GM10248 (cell line): ENCODE data around the gene FANCC.

Experiments
- CTCF ChIA-PET: fragments of 300-600 bp; sonication (Branson Sonifier 250); formaldehyde crosslinking; extraction: SDS; loops from one replicate; lab custom pipeline; 2021; ENCODE audit warnings: antibody characterized with exemption; lab: Yijun Ruan, JAX
- POLR2A ChIA-PET: fragments of 350-650 bp; sonication (Branson Sonifier 250); formaldehyde crosslinking; extraction: SDS; loops from one replicate; lab custom pipeline; 2020; ENCODE audit warnings: antibody characterized with exemption; lab: Yijun Ruan, JAX
- DNase-seq: peaks from one replicate; pipeline ENCODE4 v3.0.0; 2012; ENCODE audit errors: extremely low spot score
- CTCF ChIP-seq: IDR thresholded peaks from 2 replicates; pipeline ENCODE4 v1.5.1; 2012; ENCODE audit warnings: mild to moderate bottlenecking, low read depth; ENCODE audit errors: extremely low read depth, missing control alignments, control extremely low read depth

Gene FANCC

DNA sequence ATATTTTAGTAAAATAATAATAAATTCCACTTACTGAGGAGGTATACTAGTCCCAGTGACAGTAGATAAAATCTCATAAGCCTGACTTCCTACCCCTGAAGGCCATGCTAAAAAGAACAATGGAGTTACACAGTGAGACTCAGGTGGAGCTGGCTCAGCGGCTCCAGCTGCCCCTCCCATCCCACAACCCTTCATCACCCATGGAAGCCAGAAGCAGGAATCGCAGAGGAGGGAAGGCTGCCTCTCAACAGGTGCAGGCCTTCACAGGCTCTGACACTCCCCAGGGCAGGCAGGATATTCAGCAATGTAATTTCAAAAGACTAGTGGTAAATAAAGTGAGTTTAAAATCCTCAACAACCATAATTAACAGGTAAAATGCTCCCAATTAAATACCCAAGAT is 67.5 kb downstream of the FANCC start:
- no peak for DNase-seq
- CTCF ChIA-PET = interaction anchor here (1.1 to 1.4 kb wide), 2 partner anchors 69 to 82 kb away, joined by 3 to 4 read pairs; no protein-coding TSS in a partner anchor
- no peak for TF ChIP-seq CTCF
- POLR2A ChIA-PET = no interaction called here

DNA sequence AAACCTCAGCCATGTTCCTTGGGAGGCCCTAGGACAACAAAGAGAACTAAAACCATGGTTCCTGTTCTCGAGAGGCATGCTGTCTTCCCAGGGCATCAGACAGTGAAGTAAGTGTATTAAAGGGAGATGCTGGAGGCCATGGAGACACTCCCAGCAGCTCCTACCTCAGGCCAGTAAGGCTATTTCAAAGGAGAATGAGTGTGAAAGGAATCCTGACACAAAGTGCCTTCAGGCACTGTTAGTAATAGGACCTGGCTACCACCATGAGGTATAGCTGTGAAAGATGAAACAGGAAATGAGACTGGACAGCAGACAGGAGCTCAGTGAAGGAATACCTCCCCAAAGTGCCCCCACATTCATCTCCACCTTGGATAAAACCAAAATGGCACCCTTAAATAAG is 71.0 kb downstream of the FANCC start:
- no peak for TF ChIP-seq CTCF
- POLR2A ChIA-PET = interaction anchor here (0.6 kb wide), 1 partner anchor 394 kb away, joined by 3 read pairs; no protein-coding TSS in a partner anchor
- CTCF ChIA-PET = interaction anchor here (1.3 kb wide), 1 partner anchor 565 kb away, joined by 3 read pairs; no protein-coding TSS in a partner anchor
- no peak for DNase-seq

- ChIA-PET CTCF (no interaction called here), POLR2A (no interaction called here)
- no peak for DNase-seq
- no peak for TF ChIP-seq CTCF
These were observed 74.9 kb downstream of the FANCC start for GRCh38 chr9:95242613-95243012.

DNA sequence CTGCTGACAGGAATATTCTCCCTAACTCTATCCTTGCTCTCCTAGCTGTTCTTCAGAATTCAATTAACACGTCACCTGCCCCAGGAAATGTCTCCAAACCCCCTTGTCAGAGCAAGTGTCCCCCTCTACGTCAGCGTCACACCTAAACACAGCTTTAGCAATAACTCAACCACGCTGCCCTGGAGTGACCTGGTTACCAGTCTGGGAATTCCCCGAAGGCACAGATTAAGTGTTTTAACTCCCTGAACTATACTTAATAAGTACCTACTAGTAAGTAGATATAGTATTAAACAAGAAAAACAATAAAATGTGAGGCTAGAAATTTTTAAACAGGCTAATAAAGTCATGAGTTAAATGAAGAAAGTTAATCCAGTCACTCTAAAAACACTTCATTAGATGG is 78.4 kb downstream of the FANCC start:
- POLR2A ChIA-PET = no interaction called here
- no peak for DNase-seq
- no peak for TF ChIP-seq CTCF
- CTCF ChIA-PET = interaction anchor here (0.6 to 0.7 kb wide), 2 partner anchors 71 to 389 kb away, joined by 3 read pairs; no protein-coding TSS in a partner anchor

GRCh38 chr9:95237336-95237735 is 80.2 kb downstream of the FANCC start:
- CTCF ChIA-PET = no interaction called here
- POLR2A ChIA-PET = no interaction called here
- TF ChIP-seq CTCF = no peak

DNA sequence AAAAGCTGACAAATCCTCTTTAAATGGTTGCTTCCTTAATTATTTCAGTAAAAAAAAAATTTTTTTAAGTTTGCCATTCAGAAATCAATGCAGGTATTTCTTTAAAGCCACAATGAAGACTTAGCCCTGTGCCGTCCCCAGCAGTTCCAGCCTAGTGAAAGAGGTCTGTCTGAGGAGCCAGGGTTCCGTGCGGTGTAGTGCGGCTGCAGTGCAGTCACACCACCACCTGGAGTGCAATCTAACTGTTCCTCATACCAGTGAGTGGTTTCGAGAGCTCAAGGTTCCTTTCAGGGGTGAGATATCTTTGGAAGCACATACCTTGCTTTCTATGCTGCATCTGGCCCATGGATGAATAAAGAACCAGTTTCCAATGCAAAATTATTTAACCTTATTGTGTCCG is 87.5 kb downstream of the FANCC start:
- DNase-seq = no peak
- CTCF ChIA-PET = no interaction called here
- no peak for TF ChIP-seq CTCF
- POLR2A ChIA-PET = no interaction called here

More at GRCh38 chr9:95237336-95237735, 80.2 kb downstream of the FANCC start:
- no peak for DNase-seq
